B cell (primary cell): ENCODE measurements around the gene SAPCD2. TPM values are rescaled to one million over a fixed set of nuclear protein-coding genes. Genes with fewer than 3 reads are reported as not detected.

Source experiments
- ATAC-seq: fragments of 200-7000 bp; cut with Tn5 transposase; one replicate; pipeline ENCODE4 v1.10.0; 2021; ENCODE audit warnings: low read depth, mild to moderate bottlenecking, moderate number of reproducible peaks, moderate library complexity
- CTCF ChIA-PET: fragments of 350-600 bp; sonication (Branson Sonifier 250); formaldehyde crosslinking; loops from one replicate; lab custom pipeline; 2021; ENCODE audit warnings: antibody characterized with exemption, inconsistent platforms; lab: Charles Lee
- POLR2A ChIA-PET: fragments of 350-600 bp; sonication (Branson Sonifier 250); formaldehyde crosslinking; loops from one replicate; lab custom pipeline; 2021; ENCODE audit warnings: antibody characterized with exemption; lab: Charles Lee
- DNase-seq: peaks from one replicate; pipeline ENCODE4 v3.0.0; 2013
- H2AFZ ChIP-seq: 2 replicates; pipeline ENCODE4 v1.6.1; 2012; ENCODE audit warnings: mild to moderate bottlenecking, low read depth, low read length; ENCODE audit not compliant: insufficient read depth, poor library complexity, severe bottlenecking
- H3K27ac ChIP-seq, 2 donors: 1 replicate in 1 of 2; 2 replicates in 1 of 2; pipeline ENCODE4 v1.5.1; 2012 to 2013; ENCODE audit warnings: low read length in 2 of 2, mild to moderate bottlenecking in 2 of 2, moderate library complexity in 1 of 2
- H3K27me3 ChIP-seq, 4 experiments: fragments of 200-600 bp in 1 of 4; sonication (generic) in 1 of 4; replicated peaks in 1 of 4; 1 replicate in 2 of 4; 2 replicates in 2 of 4; pipeline versions ENCODE4 v1.6.1 to v1.7.0; 2013 to 2016; ENCODE audit warnings: low read length in 3 of 4, mild to moderate bottlenecking in 2 of 4, mixed read lengths in 1 of 4, moderate library complexity in 1 of 4; ENCODE audit not compliant: insufficient read depth in 4 of 4, control insufficient read depth in 3 of 4; ENCODE audit errors: control extremely low read depth in 1 of 4
- H3K36me3 ChIP-seq, 2 experiments: replicated peaks in 1 of 2; 1 replicate in 1 of 2; 2 replicates in 1 of 2; pipeline versions ENCODE4 v1.6.1 to v1.7.1; 2013; ENCODE audit warnings: low read length in 1 of 2; ENCODE audit not compliant: insufficient read depth in 2 of 2, control insufficient read depth in 1 of 2; ENCODE audit errors: control extremely low read depth in 1 of 2, extremely low read depth in 1 of 2
- H3K4me1 ChIP-seq, 2 donors: fragments of 200-600 bp in 1 of 2; sonication (generic) in 1 of 2; 1 replicate in 1 of 2; 2 replicates in 1 of 2; pipeline versions ENCODE4 v1.5.1 to v1.6.1; 2013 to 2017; ENCODE audit warnings: low read length in 2 of 2; ENCODE audit not compliant: control insufficient read depth in 2 of 2, insufficient read depth in 2 of 2
- H3K4me2 ChIP-seq: replicated peaks from 2 replicates; pipeline ENCODE3; 2012; ENCODE audit warnings: mild to moderate bottlenecking, low read depth, low read length; ENCODE audit not compliant: poor library complexity, severe bottlenecking
- H3K4me3 ChIP-seq, 5 experiments: fragments of 200-600 bp in 1 of 5; sonication (generic) in 1 of 5; 1 replicate in 3 of 5; 2 replicates in 2 of 5; pipeline versions ENCODE4 v1.5.1 to v1.7.0; 2011 to 2016; ENCODE audit warnings: low read length in 4 of 5, mild to moderate bottlenecking in 4 of 5, low read depth in 2 of 5, control low read depth in 1 of 5, moderate library complexity in 1 of 5; ENCODE audit not compliant: insufficient read depth in 1 of 5; ENCODE audit errors: control extremely low read depth in 1 of 5, extremely low read depth in 1 of 5
- H3K79me2 ChIP-seq: fragments of 200-600 bp; sonication (generic); one replicate; pipeline ENCODE4 v1.6.0; 2016; ENCODE audit warnings: low read length; ENCODE audit not compliant: control insufficient read depth, insufficient read depth
- H3K9ac ChIP-seq: fragments of 200-600 bp; sonication (generic); 2 replicates; pipeline ENCODE4 v1.6.1; 2017; ENCODE audit warnings: mild to moderate bottlenecking, low read length, moderate library complexity
- H3K9me3 ChIP-seq, 3 donors: one replicate each; pipeline versions ENCODE4 v1.6.1 to v1.7.1; 2013; ENCODE audit warnings: low read length in 2 of 3; ENCODE audit not compliant: control insufficient read depth in 2 of 3, insufficient read depth in 1 of 3; ENCODE audit errors: control extremely low read depth in 1 of 3
- H4K20me1 ChIP-seq: 2 replicates; pipeline ENCODE4 v1.6.0; 2012; ENCODE audit warnings: mild to moderate bottlenecking, low read length; ENCODE audit not compliant: insufficient read depth, control insufficient read depth, poor library complexity, severe bottlenecking
- H3K27ac Mint-ChIP-seq: one replicate; pipeline ENCODE4 v1.8.0; 2021; ENCODE audit warnings: mixed read lengths
- H3K27me3 Mint-ChIP-seq: one replicate; pipeline ENCODE4 v1.8.0; 2021; ENCODE audit warnings: mixed read lengths
- H3K4me1 Mint-ChIP-seq: one replicate; pipeline ENCODE4 v1.8.0; 2021; ENCODE audit warnings: mixed read lengths
- H3K4me3 Mint-ChIP-seq: one replicate; pipeline ENCODE4 v1.8.0; 2021; ENCODE audit warnings: mixed read lengths
- H3K9me3 Mint-ChIP-seq: one replicate; pipeline ENCODE4 v1.8.0; 2022; ENCODE audit warnings: mixed read lengths; ENCODE audit not compliant: insufficient read depth
- EZH2 ChIP-seq: IDR thresholded peaks from 2 replicates; pipeline ENCODE4 v1.6.1; 2012; ENCODE audit warnings: borderline replicate concordance, low read depth, mild to moderate bottlenecking, moderate library complexity, low read length; ENCODE audit not compliant: insufficient read depth, poor library complexity, severe bottlenecking
- WGBS: methylation state at CpG from one replicate; pipeline ENCODE4 v1.1.5; 2013; ENCODE audit warnings: missing lambda C conversion rate; ENCODE audit not compliant: insufficient coverage; 5-methylcytosine and 5-hydroxymethylcytosine counted together
- intact Hi-C: fragments of 100-400 bp; cut with micrococcal nuclease; formaldehyde crosslinking; loops from one replicate; pipeline ENCODE4 v1.10.0; 2022
- polyA plus RNA-seq: library from polyadenylated mRNA; depleted of rRNA; stranded (reverse); fragments of >200 nt; gene quantifications from 2 replicates; pipeline ENCODE4 v1.2.3, GENCODE V29; 2012
- total RNA-seq, 2 donors: library from RNA; stranded (reverse); fragments of 120-200 nt in 1 of 2; gene quantifications; 1 replicate in 1 of 2; 2 replicates in 1 of 2; pipeline versions ENCODE4 v1.2.3 to v1.2.4, GENCODE V29; 2013 to 2022
- TF ChIP-seq, protein P1 (sequence below): fragments of 200-600 bp; IDR thresholded peaks from one replicate; pipeline ENCODE4 v1.8.0; 2022; ENCODE audit warnings: antibody characterized with exemption, mild to moderate bottlenecking

The SAPCD2 gene
- total and polyA plus RNA-seq, 2 donors (not counting 1 experiment from before 2014, with no cell fraction given) = 0.39 to 0.69 TPM

DNA sequence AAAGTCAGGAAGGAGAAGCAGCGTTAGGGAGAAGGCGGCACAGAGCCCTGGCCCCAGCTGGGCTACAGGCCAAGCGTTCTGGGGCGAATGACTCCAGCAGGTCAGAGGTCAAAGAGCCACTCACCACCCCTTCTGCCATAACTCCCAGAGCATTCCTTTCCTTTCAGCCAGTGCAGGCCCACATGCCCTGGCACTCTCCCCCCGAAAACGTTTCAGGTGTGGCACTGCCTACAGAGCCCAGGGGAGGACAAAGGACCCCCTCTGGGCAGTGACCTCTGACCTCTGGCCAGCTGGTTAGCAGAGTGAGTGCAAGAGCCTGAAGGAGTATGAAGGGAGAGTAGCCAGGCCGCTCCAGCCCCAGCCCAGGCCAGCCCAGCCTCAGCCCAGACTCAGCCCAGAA is 47.2 kb downstream of the SAPCD2 start:
- no peak overlapping the region for H3K27ac ChIP-seq
- ATAC-seq = no peak
- peaks cover 7 to 20% of the 10 kb centered on the region in 2 donors for H3K4me1 ChIP-seq
- ChIA-PET POLR2A (no interaction called here), CTCF (no interaction called here)
- peaks cover 0 to 9% (median 0%) of the 10 kb centered on the region in 3 donors for H3K9me3 ChIP-seq
- H3K27ac Mint-ChIP-seq = no peak overlapping the region
- no peak overlapping the region for H2AFZ ChIP-seq
- no peaks in the 10 kb centered on the region for H3K79me2 ChIP-seq
- no peak overlapping the region for H3K4me2 ChIP-seq
- H3K9ac ChIP-seq = no peak overlapping the region
- no peak for DNase-seq
- TF ChIP-seq EZH2 = no peak
- TF ChIP-seq, protein P1, sequence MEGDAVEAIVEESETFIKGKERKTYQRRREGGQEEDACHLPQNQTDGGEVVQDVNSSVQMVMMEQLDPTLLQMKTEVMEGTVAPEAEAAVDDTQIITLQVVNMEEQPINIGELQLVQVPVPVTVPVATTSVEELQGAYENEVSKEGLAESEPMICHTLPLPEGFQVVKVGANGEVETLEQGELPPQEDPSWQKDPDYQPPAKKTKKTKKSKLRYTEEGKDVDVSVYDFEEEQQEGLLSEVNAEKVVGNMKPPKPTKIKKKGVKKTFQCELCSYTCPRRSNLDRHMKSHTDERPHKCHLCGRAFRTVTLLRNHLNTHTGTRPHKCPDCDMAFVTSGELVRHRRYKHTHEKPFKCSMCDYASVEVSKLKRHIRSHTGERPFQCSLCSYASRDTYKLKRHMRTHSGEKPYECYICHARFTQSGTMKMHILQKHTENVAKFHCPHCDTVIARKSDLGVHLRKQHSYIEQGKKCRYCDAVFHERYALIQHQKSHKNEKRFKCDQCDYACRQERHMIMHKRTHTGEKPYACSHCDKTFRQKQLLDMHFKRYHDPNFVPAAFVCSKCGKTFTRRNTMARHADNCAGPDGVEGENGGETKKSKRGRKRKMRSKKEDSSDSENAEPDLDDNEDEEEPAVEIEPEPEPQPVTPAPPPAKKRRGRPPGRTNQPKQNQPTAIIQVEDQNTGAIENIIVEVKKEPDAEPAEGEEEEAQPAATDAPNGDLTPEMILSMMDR = no peak
- no peaks in the 10 kb centered on the region for H3K36me3 ChIP-seq
- 98% methylated on average over 6 of the region's 7 CpGs for WGBS
- H3K4me3 ChIP-seq = no peak overlapping the region
- H3K4me1 Mint-ChIP-seq = peaks cover 17% of the 10 kb centered on the region
- H3K9me3 Mint-ChIP-seq = no peaks in the 10 kb centered on the region
- no peaks in the 10 kb centered on the region for H3K27me3 ChIP-seq
- intact Hi-C loops = no loop called here
- H3K4me3 Mint-ChIP-seq = no peak overlapping the region
- H4K20me1 ChIP-seq = peaks cover 4% of the 10 kb centered on the region
- H3K27me3 Mint-ChIP-seq = no peaks in the 10 kb centered on the region

DNA sequence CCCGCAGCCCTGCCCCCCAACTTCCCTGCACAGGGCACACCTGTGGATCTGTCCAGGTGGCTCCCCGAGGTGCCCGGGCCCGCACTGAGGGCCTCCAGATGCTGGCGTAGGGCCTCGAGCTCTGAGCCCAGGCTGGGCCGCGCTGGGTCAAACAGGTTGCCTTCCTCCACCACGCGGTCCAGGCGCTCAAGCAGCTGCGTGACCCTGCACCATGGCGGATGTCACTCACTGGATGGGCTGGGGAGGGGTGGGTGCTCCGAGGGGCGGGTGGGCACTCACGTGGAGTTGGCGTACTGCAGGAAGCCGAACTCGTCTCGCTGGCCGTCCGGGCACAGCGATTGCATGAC is 47.7 kb downstream of the SAPCD2 start:
- Histone ChIP-seq H3K9me3 (peaks cover 0 to 9% (median 0%) of the 10 kb centered on the region in 3 donors), H2AFZ (no peak overlapping the region), H3K9ac (no peak overlapping the region), H3K27ac (no peak overlapping the region), H3K27me3 (no peaks in the 10 kb centered on the region), H4K20me1 (peaks cover 4% of the 10 kb centered on the region), H3K4me1 (peaks cover 7 to 20% of the 10 kb centered on the region in 2 donors), H3K36me3 (no peaks in the 10 kb centered on the region), H3K4me2 (no peak overlapping the region), H3K79me2 (no peaks in the 10 kb centered on the region), H3K4me3 (no peak overlapping the region)
- TF ChIP-seq, protein P1 = no peak
- TF ChIP-seq EZH2 = no peak
- peaks cover 17% of the 10 kb centered on the region for H3K4me1 Mint-ChIP-seq
- CTCF ChIA-PET = no interaction called here
- no peak for ATAC-seq
- no peaks in the 10 kb centered on the region for H3K27me3 Mint-ChIP-seq
- POLR2A ChIA-PET = no interaction called here
- 92% methylated on average over 17 of the region's 23 CpGs for WGBS
- intact Hi-C loops = no loop called here
- DNase-seq = no peak
- no peak overlapping the region for H3K4me3 Mint-ChIP-seq
- H3K9me3 Mint-ChIP-seq = no peaks in the 10 kb centered on the region
- H3K27ac Mint-ChIP-seq = no peak overlapping the region
